Ishikawa (cell line): Measurements from ENCODE around the gene ZNF512.

Experiments used
- CEBPB ChIP-seq: IDR thresholded peaks from 2 replicates; pipeline ENCODE4 v1.6.1; 2012
- CREB1 ChIP-seq: IDR thresholded peaks from 2 replicates; pipeline ENCODE4 v1.6.1; 2012; ENCODE audit warnings: low read depth
- EGR1 ChIP-seq: IDR thresholded peaks from 2 replicates; pipeline ENCODE4 v1.6.1; 2012
- EP300 ChIP-seq: IDR thresholded peaks from 2 replicates; pipeline ENCODE4 v1.6.1; 2012; ENCODE audit warnings: borderline replicate concordance
- FOXM1 ChIP-seq: IDR thresholded peaks from 2 replicates; pipeline ENCODE4 v1.6.1; 2012; ENCODE audit warnings: low read depth, borderline replicate concordance
- NFIC ChIP-seq: IDR thresholded peaks from 2 replicates; pipeline ENCODE4 v1.6.1; 2012
- RAD21 ChIP-seq: IDR thresholded peaks from 2 replicates; pipeline ENCODE4 v1.6.1; 2012; ENCODE audit warnings: low read depth
- TAF1 ChIP-seq: IDR thresholded peaks from 2 replicates; pipeline ENCODE4 v1.6.1; 2012; ENCODE audit warnings: low read depth, mild to moderate bottlenecking
- TCF12 ChIP-seq: IDR thresholded peaks from 2 replicates; pipeline ENCODE4 v1.6.1; 2012; ENCODE audit warnings: low read depth
- TEAD4 ChIP-seq: IDR thresholded peaks from 2 replicates; pipeline ENCODE4 v1.6.1; 2012
- YY1 ChIP-seq: IDR thresholded peaks from 2 replicates; pipeline ENCODE4 v1.6.1; 2012; ENCODE audit warnings: low read depth
- ZBTB7A ChIP-seq: IDR thresholded peaks from 2 replicates; pipeline ENCODE4 v1.6.1; 2012; ENCODE audit warnings: low read depth
- TF ChIP-seq, protein P1 (sequence below): IDR thresholded peaks from 2 replicates; pipeline ENCODE4 v1.6.1; 2012
- TF ChIP-seq, protein P2 (sequence below): IDR thresholded peaks from 2 replicates; pipeline ENCODE4 v1.6.1; 2012; ENCODE audit warnings: low read depth, mild to moderate bottlenecking
- TF ChIP-seq, protein P3 (sequence below): IDR thresholded peaks from 2 replicates; pipeline ENCODE4 v1.6.1; 2012

The ZNF512 gene

DNA sequence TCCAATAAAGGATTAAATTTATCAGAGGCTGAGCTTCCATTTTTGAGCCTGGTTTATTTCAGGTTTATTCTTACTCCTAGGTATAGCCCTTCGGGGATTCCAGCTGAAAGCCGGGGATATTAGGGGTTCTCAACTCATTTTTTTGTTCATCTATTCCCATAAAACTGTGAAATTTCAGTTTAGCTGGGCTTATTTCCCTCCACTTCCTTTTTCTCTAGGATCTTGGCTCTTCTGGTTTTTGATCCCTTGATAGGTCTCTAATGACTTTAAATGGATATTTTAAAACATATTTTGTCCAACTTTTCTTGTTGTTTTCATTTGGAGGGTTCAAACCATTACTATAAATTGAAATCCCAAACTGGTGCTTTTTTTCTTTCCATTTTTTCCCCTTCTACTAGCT lies 23.6 kb upstream of the ZNF512 start:
- no peak for TF ChIP-seq TCF12
- TF ChIP-seq RAD21 = no peak
- TF ChIP-seq TEAD4 = no peak
- TF ChIP-seq NFIC = no peak
- no peak for TF ChIP-seq ZBTB7A
- TF ChIP-seq YY1 = no peak
- no peak for TF ChIP-seq CREB1
- no peak for TF ChIP-seq FOXM1
- TF ChIP-seq TAF1 = no peak
- TF ChIP-seq, protein P1, sequence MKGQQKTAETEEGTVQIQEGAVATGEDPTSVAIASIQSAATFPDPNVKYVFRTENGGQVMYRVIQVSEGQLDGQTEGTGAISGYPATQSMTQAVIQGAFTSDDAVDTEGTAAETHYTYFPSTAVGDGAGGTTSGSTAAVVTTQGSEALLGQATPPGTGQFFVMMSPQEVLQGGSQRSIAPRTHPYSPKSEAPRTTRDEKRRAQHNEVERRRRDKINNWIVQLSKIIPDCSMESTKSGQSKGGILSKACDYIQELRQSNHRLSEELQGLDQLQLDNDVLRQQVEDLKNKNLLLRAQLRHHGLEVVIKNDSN = no peak
- TF ChIP-seq EP300 = no peak
- no peak for TF ChIP-seq EGR1
- no peak for TF ChIP-seq CEBPB
- TF ChIP-seq, protein P2, sequence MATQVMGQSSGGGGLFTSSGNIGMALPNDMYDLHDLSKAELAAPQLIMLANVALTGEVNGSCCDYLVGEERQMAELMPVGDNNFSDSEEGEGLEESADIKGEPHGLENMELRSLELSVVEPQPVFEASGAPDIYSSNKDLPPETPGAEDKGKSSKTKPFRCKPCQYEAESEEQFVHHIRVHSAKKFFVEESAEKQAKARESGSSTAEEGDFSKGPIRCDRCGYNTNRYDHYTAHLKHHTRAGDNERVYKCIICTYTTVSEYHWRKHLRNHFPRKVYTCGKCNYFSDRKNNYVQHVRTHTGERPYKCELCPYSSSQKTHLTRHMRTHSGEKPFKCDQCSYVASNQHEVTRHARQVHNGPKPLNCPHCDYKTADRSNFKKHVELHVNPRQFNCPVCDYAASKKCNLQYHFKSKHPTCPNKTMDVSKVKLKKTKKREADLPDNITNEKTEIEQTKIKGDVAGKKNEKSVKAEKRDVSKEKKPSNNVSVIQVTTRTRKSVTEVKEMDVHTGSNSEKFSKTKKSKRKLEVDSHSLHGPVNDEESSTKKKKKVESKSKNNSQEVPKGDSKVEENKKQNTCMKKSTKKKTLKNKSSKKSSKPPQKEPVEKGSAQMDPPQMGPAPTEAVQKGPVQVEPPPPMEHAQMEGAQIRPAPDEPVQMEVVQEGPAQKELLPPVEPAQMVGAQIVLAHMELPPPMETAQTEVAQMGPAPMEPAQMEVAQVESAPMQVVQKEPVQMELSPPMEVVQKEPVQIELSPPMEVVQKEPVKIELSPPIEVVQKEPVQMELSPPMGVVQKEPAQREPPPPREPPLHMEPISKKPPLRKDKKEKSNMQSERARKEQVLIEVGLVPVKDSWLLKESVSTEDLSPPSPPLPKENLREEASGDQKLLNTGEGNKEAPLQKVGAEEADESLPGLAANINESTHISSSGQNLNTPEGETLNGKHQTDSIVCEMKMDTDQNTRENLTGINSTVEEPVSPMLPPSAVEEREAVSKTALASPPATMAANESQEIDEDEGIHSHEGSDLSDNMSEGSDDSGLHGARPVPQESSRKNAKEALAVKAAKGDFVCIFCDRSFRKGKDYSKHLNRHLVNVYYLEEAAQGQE = no peak
- TF ChIP-seq, protein P3, sequence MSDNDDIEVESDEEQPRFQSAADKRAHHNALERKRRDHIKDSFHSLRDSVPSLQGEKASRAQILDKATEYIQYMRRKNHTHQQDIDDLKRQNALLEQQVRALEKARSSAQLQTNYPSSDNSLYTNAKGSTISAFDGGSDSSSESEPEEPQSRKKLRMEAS = no peak

DNA sequence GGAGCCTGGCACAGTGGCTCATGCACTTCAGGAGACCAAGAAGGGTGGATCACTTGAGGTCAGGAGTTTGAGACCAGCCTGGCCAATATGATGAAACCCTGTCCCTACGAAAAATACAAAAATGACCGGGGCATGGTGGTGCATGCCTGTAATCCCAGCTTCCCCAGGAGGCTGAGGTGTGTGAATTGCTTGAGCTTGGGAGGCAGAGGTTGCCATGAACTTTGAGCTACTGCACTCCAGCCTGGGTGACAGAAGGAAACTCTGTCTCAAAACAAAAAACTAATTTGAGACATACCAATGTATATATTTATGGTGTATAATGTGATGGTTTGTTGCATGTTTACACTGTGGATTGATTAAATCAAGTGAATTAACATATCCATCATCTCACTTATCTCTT lies 21.8 kb upstream of the ZNF512 start:
- TF ChIP-seq EGR1 = no peak
- no peak for TF ChIP-seq TEAD4
- no peak for TF ChIP-seq FOXM1
- TF ChIP-seq TCF12 = no peak
- TF ChIP-seq, protein P2 = no peak
- TF ChIP-seq, protein P1 = no peak
- no peak for TF ChIP-seq CREB1
- TF ChIP-seq NFIC = no peak
- TF ChIP-seq RAD21 = no peak
- TF ChIP-seq, protein P3 = no peak
- TF ChIP-seq TAF1 = no peak
- TF ChIP-seq EP300 = no peak
- no peak for TF ChIP-seq CEBPB
- no peak for TF ChIP-seq YY1
- TF ChIP-seq ZBTB7A = no peak

DNA sequence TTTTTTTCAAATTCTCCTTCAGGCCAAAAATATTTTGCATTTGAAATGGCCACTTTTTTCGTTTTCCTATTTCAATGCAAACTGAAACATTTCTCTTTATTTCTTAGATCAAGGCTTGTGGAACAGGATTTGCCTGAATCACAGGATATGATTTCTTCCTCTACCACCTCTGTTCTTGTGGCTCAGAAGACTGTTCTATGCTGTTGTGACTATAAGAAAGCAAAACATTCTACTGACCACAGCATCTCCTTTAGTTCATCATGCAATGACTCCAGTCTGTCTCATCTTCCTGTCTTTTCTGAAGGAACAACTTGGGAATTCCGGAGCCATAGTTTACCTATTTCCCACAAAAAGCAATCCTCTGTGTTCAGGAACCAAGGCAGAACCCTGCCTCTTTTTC lies 16.2 kb upstream of the ZNF512 start:
- TF ChIP-seq YY1 = no peak
- TF ChIP-seq TEAD4 = no peak
- TF ChIP-seq FOXM1 = no peak
- TF ChIP-seq CREB1 = no peak
- TF ChIP-seq, protein P3 = no peak
- no peak for TF ChIP-seq ZBTB7A
- no peak for TF ChIP-seq CEBPB
- TF ChIP-seq TAF1 = no peak
- TF ChIP-seq, protein P2 = no peak
- no peak for TF ChIP-seq RAD21
- TF ChIP-seq, protein P1 = no peak
- no peak for TF ChIP-seq EGR1
- TF ChIP-seq TCF12 = no peak
- no peak for TF ChIP-seq EP300
- no peak for TF ChIP-seq NFIC

DNA sequence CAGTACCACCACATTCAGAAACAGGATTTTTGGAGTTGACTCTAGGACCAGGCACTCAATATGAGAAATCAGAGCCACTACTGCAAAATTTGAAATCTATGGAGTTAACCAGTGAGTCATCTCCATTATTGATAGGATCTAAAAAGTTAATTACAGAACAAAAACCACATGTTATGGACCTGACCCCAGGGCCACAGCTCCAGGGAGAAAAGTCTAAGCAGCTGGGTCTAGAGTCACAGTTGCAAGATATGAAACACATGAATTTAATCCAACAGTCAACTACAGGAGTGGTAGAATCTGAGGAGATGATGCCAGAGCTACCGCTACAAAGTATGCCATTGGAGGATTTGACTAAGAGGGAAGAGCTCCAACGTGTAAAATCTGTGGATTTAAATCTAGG lies 13.4 kb upstream of the ZNF512 start:
- no peak for TF ChIP-seq TEAD4
- TF ChIP-seq CREB1 = no peak
- TF ChIP-seq YY1 = no peak
- no peak for TF ChIP-seq TAF1
- TF ChIP-seq, protein P3 = no peak
- no peak for TF ChIP-seq EP300
- no peak for TF ChIP-seq TCF12
- no peak for TF ChIP-seq ZBTB7A
- TF ChIP-seq, protein P2 = no peak
- TF ChIP-seq RAD21 = no peak
